HG03457 (cell line): ENCODE data around the gene FCN3.

Experiments
- ATAC-seq: cut with Tn5 transposase; IDR thresholded peaks from one replicate; pipeline ENCODE4 v1.9.1; 2021; ENCODE audit warnings: moderate number of reproducible peaks; ENCODE audit not compliant: unreplicated experiment

FCN3 gene

DNA sequence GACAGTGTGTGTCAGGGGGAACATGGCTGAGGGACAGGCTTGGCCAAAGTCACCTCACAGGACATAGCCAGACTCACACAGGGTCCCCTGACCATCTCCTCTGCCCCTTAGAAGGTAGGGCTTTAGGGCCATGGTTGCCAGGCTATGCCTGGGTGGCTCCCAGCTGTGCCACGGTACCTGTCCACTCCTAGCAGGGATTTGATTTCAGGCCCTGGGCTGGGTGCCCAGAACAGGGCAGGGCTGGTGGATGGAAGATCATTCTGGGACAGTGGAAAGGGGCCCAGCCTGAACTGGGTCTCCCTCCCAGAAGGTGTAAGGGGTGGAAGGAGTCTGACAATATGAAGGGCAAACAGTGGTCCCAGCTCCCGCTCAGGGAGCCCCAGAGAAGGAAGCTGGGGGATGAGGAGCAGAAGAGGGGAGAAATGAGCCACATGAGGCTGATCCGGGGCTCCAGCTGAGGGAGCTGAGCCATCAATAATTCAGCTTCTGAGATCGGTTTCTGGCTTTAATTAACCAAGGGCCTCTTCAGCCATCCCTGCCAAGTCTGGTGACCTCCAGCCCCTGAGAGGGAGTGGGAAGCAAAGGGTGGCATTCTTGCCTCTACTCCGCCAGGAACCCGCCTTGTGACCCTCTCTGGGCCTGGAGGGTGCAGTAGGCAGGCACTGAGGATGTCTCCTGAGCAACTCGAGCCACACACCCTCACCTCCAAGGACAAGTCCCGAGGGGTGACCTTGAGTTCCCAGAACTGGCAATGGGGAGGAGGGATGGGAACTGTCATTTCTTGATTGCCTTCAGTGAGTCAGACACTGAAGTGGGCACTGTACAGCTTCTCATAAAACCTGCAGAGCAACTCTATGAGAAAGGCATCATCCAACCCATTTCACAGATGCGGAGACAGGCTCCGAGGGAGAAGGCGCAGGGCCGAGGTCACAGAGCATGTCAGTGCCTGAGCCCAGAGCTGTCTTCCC, 6.4 kb upstream of the FCN3 start:
- ATAC-seq, result no peak

DNA sequence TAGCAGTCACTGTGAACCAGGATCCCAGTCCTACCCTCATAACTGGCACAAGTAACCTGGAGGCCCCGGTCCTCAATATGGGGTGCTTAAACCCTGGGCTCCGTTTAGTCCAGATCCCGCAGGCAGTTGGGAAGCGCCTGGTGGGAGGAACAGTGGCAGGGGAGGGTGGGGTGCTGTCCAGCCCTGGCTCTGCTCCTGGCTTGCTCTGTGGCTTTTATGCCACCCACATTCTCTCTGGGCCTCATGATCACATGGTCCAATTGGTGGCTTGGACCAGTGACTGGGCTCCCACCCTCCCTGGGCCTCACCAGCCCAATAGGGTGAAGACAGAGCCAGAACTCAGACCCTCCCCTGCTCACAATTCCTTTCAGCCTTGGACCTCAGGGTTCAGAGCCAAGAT, 5.6 kb upstream of the FCN3 start:
- no peak for ATAC-seq

DNA sequence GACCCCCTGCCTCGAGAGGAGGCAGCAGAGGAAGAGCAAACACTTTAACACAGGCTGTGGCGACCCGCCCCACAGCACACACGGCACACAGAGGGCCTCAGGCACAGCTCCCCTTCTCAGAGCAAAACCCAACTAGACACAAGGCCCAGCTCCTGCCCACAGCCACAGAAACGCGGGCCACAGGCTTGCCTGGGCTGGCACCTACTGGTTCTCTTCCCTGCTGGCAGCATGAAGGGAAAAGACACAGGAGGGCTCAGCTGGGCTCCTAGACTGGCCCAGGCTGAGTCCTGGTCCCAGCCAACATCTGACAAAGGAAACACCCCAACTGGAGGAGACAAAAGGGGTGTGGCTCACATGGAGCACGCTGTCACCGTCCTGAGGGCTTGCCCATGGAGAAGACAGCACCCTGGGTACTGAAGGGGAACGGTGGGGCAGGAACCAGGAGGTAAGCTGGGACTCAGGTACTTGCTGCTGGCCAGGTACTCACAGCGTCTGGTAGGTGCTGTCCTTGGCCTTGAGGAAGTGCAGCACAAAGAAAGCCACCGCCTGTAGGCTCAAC, 5.0 kb upstream of the FCN3 start:
- no peak for ATAC-seq

DNA sequence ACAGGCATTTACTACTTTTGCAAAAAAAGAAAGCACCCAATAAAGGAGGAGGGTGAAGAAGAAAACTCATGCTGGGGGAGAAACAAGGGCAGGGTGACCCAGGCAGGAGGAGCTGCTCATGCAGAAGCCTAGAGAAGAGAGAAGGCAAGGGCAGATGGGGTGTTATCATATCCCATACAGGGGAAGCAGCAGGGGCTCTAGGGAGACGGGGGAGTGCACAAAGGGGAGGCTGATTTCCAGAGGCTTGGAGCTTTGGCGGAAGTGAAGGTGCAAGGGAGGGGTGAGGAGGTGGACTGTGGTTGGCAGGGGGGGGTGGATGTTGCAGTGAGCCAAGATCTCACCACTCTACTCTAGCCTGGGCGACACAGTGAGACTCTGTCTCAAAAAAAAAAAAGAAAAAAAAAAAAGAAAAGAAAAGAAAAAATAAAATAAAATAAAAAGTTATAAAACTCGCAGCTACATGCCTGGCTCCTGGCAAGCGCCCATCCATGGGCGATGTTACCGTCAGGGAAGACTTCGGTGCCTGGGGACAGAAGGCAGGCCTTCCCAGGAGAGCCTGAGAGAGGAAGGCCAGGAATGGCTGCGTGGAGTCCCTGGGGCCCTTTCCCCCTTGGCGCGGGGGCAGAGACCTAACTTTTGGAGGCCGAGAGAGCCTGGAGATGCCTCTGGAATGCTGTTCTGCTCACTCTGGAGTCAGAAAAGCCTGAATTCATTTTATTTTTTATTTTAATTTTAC, 3.3 kb upstream of the FCN3 start:
- no peak for ATAC-seq

DNA sequence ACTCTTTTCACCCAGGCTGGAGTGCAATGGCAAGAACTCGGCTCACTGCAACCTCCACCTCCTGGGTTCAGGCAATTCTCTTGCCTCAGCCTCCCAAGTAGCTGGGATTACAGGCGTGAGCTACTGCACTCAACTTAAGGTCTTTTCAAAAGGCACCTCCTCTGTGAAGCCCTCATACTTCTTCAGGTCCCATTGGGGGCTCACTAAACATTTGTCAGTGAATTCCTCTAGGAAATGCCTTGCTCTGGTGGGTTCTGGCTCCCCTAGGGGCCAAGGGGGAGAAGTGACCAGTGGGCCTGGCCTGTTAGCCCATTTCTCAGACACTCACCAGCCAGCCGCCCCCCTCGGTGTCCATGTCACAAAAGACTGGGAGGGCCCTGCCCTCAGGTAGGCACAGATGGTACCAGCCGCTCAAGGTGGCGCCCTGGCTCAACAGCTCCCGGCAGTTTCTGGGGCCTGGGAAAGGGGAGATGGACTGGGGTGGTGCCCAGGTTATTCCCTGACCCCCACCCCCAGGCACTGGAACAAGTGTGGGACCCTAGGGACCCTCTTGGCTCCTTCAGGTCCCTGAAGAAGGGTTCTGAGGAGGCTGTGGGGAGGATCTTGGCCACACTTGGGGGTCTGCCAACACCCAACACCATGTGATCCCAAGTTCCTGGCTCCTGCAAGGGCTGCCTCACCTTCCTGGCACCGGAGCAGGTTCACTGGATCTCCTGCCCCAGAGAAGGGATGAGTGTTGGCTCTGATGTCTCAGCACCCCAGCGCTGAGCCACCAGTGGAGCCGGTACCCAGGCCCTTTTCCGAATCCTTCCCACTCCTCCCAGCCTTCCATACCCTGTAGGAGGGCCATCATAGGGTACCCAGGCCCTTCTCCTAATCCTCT, 1.6 kb downstream of the FCN3 start:
- no peak for ATAC-seq

DNA sequence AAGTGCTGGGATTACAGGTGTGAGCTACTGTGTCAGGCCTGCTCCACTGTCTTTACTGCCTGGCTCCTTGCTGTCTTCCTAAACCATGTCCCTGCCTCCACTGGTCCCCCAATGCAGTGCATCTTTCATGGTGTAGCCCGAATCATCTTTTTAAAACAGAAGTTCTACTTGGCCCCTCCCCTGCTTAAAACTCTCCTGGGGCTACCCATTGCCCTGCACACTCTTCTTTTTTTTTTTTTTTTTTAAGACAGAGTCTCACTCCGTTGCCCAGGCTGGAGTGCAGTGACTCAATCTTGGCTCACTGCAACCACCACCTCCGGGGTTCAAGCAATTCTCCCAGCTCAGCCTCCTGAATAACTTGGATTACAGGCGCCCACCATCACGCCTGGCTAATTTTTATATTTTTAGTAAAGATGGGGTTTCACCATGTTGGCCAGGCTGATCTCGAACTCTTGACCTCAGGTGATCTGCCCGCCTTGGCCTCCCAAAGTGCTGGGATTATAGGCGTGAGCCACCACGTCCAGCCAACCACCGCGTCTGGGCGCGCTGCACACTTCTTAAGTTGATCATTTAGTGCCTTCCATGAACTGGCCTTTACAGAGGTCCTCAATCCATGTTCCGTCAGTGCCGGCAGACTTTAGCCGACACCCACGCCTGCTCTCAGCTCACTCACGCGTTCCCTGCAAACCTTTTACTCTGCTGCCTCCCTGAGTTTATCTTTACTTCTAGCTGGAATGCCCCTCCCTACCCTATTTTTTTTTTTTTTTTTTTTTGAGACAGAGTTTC, 2.4 kb downstream of the FCN3 start:
- ATAC-seq, result no peak

DNA sequence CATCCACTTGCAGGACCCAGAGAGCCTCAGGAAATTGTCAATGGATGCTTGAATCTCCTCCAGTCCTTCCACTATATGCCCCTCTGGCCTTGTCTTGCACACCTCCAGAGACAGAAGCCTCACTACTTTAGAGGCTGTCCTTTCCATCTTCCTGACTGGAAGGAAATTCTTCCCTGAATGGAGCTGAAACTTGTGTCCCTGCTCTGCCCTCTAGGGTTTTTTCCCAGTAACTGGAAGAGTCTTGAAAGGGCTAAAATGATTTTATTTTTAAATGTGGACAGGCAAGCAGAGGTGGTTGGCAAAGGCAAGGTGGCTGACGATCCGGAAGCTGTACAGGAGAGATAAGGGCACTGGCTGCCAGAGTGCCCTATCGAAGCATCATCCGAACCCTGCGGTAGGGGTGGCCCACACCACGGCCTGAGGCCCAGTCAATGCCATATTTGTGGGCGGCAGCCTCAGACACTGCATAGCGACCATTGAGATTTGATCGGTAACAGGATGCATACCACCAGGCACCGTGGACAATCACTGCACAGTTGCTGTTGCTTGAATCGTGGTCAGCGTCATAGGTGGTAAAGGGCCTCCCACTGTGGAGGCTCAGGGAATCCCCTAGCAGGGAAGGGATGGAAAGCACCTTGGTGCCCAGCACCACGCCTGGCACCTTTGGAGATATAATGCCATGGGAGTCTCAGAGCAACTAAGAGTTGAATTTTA, 5.6 kb downstream of the FCN3 start:
- ATAC-seq, result no peak

DNA sequence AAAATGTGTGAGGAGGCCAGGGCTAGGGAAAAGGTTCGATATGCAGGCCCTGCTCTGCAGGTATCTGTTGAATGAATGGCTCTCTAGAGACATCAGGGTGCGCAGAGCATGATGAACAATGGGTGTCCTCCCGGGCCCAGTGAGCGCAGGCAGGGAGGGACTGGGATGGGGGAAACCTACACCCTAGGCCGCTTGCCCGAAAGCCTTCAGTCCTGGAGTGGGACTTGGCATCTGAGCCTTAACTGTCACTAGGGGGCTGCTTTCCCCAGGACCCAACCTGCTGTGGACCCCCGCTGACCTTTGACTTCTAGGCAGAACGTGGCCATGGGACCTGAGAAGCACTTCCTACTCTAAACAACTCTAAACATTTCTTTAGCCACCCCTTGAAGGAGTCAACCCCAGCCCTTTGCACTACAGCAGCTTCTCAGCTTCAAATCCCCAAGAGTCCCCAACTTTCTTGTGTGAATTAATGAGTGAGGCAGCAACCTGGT, 7.4 kb downstream of the FCN3 start:
- ATAC-seq, result no peak

DNA sequence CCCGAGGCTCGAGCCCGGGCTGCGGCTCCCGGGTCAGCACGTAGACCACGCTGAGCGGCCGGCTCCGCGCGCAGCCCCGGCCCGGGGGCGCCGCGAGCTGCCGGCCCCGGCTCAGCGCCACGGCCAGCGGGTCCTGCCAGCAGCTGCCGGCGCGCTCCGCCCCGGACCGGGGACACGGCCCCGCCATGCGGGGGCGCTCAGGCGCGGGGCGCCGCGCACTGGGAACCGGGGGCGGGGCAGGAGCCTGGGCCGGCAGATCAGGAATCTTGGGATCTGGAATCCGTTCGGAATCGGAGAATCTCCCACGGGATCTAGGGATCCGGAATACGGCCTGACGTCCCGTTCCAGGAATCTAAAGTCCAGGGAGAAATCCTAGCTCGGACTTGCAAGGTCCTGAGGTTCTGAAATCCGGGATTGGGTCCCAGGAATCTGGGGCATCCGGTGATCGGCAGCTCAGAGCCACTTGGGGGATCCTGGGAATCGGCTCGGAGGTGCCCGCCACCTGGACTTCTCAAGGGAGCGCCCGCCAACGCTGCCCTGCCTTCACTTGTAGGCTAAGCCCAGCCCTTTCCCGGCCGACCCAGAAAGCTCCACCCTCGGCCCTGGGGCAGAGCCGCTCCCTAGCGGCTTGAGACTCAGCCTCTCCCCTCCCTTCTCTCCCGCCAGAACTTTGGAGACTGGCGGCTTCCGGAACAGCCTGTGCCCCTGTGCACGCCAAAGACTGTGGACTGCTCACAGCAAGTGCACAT, 8.0 kb downstream of the FCN3 start, which contains the start of gene MAP3K6:
Gene MAP3K6, minus strand, starts transcription at position 551 of the 749 bp plus-strand sequence. Its CDS starts 364 bp downstream, at position 187.
- ATAC-seq, result no peak

DNA sequence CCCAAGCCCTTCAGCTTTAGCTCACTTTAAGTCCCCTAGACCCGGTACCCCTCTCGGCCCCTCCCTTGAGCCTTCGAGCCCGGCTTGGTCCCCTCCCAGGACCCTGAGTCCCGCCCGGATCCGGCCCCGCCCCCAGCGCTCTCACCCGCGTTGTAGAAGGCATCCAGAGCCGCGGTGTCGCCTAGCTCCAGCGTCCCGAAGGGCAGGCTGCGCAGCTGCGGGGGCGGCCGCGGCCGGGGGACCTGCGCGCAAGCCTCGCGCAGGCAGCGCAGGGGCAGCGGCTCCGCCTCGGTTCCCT, 8.6 kb downstream of the FCN3 start:
- ATAC-seq, result no peak

DNA sequence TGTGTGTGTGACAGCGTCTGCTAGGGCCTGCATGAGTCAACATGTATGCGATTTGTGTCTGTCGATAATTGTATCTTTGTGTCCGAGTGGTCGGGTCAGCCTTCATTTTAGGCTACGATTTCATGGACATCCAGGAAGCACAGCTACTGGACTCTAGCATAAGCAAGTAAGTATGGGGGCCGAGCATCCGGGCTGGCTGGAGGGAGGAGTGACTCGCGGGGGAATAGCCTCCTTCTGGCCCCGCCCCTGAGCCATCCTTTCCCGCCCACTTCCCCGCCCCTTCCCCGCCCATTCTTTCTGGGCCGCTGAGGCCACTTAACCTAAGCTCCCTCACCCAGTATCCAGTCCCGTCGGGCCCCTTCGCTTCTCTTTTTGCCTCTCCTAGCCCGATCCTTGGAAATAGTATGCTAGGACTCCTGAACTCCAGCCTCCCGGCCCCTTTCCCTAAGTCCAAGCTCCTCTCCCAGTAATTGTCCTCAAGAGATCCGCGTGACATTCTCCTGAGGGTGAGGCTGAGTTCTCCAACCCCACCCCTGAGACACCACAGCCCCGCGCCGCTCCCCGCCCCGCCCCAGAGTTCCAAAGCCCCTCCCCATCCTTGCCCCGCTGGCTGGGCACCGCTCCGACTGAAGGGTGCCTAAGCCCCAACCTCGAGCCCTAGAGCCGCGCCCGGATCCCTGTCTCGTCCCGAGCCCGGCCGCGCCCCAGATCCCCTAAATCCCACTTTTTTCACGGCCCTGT, 9.1 kb downstream of the FCN3 start:
- no peak for ATAC-seq

DNA sequence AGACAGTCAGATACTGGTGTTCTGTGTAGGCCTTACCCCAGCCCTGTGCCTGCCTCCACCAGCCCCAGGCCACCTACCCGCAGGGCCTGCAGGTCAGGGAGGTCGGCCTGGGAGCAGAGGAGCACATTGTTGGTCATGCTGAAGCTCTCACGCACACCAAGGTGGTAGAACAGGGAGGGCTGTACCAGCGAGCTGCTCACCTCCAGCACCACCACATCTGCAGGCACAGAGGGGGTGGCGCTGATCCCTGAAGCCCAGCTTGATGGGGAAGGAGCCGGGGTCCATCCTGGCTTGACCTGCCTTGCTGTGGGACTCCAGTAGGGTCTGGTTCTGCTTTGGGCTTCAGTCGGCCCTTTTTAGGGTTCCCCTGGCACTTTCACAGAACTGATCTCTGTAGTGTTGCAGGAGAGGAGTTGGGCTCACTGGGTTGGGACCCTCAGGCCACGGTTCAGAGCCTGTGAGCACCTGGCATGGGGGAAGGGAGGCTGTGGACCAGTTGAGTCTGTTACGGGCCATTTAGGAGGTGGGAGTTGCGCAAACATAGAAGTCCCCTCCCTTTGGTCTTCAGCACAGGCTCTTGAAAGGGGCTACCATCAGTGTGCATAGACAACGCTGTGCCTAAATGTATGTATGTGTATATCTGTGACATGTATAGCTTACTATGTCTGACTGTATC, 9.8 kb downstream of the FCN3 start:
- ATAC-seq, result no peak

DNA sequence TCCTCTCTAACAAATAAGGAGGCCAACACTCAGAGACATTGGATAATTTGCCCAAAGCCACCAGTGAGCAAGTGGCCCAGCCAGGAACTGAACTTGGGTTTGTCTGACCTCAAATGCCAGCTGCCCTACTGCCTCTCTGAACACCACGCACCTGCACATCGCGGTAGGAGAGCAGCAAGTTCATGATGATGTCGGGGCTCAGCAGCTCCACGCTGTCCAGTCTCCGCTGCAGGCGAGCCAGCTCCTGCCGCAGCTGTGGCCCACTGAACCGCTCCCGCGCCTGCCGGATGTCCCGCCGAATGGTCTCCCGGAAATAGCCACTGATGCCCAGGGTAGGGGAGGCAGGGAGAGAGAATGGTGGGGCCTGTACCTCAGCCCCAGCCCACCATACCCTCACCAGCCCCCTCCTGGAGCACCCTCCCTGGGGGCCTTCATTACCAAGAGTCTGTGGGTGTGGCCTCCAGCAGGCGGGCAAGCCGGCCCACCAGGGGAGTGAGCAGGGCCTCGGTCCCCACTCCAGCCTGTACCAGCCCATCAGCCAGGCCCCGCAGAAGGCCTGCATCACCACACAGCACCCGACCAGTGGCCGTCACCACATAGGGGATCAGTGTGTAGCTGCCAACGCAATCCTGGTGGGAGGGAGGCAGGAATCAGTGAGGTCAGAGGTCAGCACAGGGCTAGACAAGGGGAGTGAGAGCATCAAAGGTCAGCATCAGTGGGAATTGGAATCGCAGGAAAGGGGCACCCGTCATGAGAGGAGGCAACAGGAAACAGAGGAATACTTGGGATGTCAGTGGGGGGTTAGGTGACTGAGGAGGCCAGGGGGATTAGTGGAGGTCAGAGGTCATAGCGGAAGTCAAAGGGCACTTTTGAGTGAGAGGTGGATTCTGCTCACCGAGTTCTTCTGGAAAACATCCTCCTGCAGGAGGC, 10.6 kb downstream of the FCN3 start:
- no peak for ATAC-seq

DNA sequence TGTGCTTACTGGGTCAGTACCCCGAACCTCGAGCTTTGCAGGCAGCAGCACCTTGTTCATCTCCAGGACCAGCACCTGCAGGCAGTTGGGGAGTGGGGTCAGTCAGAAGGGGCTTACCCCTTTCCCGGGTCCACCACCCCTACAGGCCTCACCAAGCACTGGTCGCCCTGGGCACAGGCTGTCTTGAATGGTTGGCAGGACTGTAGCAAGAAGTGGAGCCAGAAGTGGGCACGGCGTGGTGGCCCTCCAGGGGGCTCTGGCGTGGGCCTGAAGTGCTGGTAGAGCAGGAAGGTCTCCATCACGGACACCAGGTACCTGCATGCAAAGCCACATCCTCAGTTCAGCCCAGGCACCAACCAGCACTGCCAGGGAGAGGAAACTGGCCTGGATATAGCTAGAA, 13.1 kb downstream of the FCN3 start:
- no peak for ATAC-seq

DNA sequence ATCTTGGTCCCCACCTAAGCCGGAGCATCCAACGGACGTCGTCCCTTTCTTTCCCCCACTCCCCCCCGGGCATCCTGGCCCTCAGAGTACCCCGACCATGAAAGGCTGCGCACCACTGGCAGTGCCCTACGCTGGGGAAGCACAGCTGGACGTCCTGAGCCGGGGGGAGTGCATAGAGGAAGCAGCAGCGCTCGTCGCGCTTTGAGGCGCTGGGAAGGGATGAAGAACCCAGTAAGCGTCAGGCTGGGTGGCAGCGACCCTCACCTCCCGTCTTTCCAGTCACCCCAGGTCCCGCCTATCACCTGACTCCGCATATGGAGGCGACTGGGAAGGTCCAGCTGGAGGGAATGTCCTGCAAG, 13.6 kb downstream of the FCN3 start:
- ATAC-seq, result no peak
